Rectal smooth muscle tissue (tissue), 1 donor: Measurements from ENCODE around the gene TMEM242.

ENCODE experiments used
- H3K27ac ChIP-seq: one replicate; pipeline ENCODE4 v1.7.0; 2013; ENCODE audit warnings: low read depth, low read length, inconsistent platforms
- H3K27me3 ChIP-seq: one replicate; pipeline ENCODE4 v1.7.0; 2013; ENCODE audit warnings: low read length; ENCODE audit not compliant: control insufficient read depth, insufficient read depth
- H3K36me3 ChIP-seq: one replicate; pipeline ENCODE4 v1.7.0; 2013; ENCODE audit warnings: low read length; ENCODE audit not compliant: control insufficient read depth, insufficient read depth
- H3K4me1 ChIP-seq: one replicate; pipeline ENCODE4 v1.7.0; 2013; ENCODE audit warnings: low read length; ENCODE audit not compliant: control insufficient read depth, insufficient read depth
- H3K4me3 ChIP-seq: one replicate; pipeline ENCODE4 v1.7.0; 2013; ENCODE audit warnings: low read length
- H3K9ac ChIP-seq: one replicate; pipeline ENCODE4 v1.7.0; 2013; ENCODE audit warnings: low read length

Gene TMEM242

GRCh38 chr6:157298216-157298724 lies 25.0 kb downstream of the TMEM242 start:
- Histone ChIP-seq H3K27ac (no peak overlapping the region), H3K4me3 (no peak overlapping the region), H3K9ac (no peak overlapping the region), H3K36me3 (no peaks in the 10 kb centered on the region), H3K27me3 (no peaks in the 10 kb centered on the region), H3K4me1 (no peaks in the 10 kb centered on the region)

- no peak overlapping the region for H3K27ac ChIP-seq
- no peaks in the 10 kb centered on the region for H3K4me1 ChIP-seq
- H3K9ac ChIP-seq = no peak overlapping the region
- H3K4me3 ChIP-seq = no peak overlapping the region
- peaks cover 3% of the 10 kb centered on the region for H3K36me3 ChIP-seq
- no peaks in the 10 kb centered on the region for H3K27me3 ChIP-seq
Observed at GRCh38 chr6:157294654-157295053, 28.7 kb downstream of the TMEM242 start.

GRCh38 chr6:157293780-157294179 lies 29.5 kb downstream of the TMEM242 start:
- Histone ChIP-seq H3K4me1 (no peaks in the 10 kb centered on the region), H3K4me3 (no peak overlapping the region), H3K27me3 (no peaks in the 10 kb centered on the region), H3K9ac (no peak overlapping the region), H3K27ac (no peak overlapping the region), H3K36me3 (peaks cover 3% of the 10 kb centered on the region)

GRCh38 chr6:157292202-157292601 lies 31.1 kb downstream of the TMEM242 start:
- Histone ChIP-seq H3K9ac (no peak overlapping the region), H3K27ac (no peak overlapping the region), H3K36me3 (peaks cover 3% of the 10 kb centered on the region), H3K4me1 (no peaks in the 10 kb centered on the region), H3K27me3 (no peaks in the 10 kb centered on the region), H3K4me3 (no peak overlapping the region)

GRCh38 chr6:157291356-157291755 lies 32.0 kb downstream of the TMEM242 start:
- no peaks in the 10 kb centered on the region for H3K27me3 ChIP-seq
- no peak overlapping the region for H3K27ac ChIP-seq
- H3K4me1 ChIP-seq = no peaks in the 10 kb centered on the region

GRCh38 chr6:157290797-157291196 lies 32.5 kb downstream of the TMEM242 start:
- no peak overlapping the region for H3K27ac ChIP-seq
- peaks cover 3% of the 10 kb centered on the region for H3K36me3 ChIP-seq
- no peaks in the 10 kb centered on the region for H3K27me3 ChIP-seq
- no peak overlapping the region for H3K9ac ChIP-seq
- no peak overlapping the region for H3K4me3 ChIP-seq
- H3K4me1 ChIP-seq = no peaks in the 10 kb centered on the region

More at GRCh38 chr6:157291356-157291755, 32.0 kb downstream of the TMEM242 start:
- no peak overlapping the region for H3K4me3 ChIP-seq
- H3K9ac ChIP-seq = no peak overlapping the region
- peaks cover 3% of the 10 kb centered on the region for H3K36me3 ChIP-seq

GRCh38 chr6:157289764-157290163 lies 33.6 kb downstream of the TMEM242 start:
- Histone ChIP-seq H3K27ac (no peak overlapping the region), H3K4me3 (no peak overlapping the region), H3K9ac (no peak overlapping the region), H3K4me1 (no peaks in the 10 kb centered on the region), H3K36me3 (peaks cover 3% of the 10 kb centered on the region), H3K27me3 (no peaks in the 10 kb centered on the region)

GRCh38 chr6:157288575-157288974 lies 34.7 kb downstream of the TMEM242 start:
- Histone ChIP-seq H3K4me3 (no peak overlapping the region), H3K27me3 (no peaks in the 10 kb centered on the region), H3K36me3 (peaks cover 3% of the 10 kb centered on the region), H3K4me1 (no peaks in the 10 kb centered on the region), H3K27ac (no peak overlapping the region), H3K9ac (no peak overlapping the region)

- Histone ChIP-seq H3K9ac (no peak overlapping the region), H3K27ac (no peak overlapping the region), H3K27me3 (no peaks in the 10 kb centered on the region), H3K36me3 (peaks cover 3% of the 10 kb centered on the region), H3K4me1 (no peaks in the 10 kb centered on the region), H3K4me3 (no peak overlapping the region)
Observed at GRCh38 chr6:157287923-157288322, 35.4 kb downstream of the TMEM242 start.

GRCh38 chr6:157287247-157287850 lies 36.0 kb downstream of the TMEM242 start:
- no peak overlapping the region for H3K4me3 ChIP-seq
- H3K36me3 ChIP-seq = peaks cover 3% of the 10 kb centered on the region
- no peaks in the 10 kb centered on the region for H3K27me3 ChIP-seq
- no peak overlapping the region for H3K9ac ChIP-seq
- no peak overlapping the region for H3K27ac ChIP-seq
- H3K4me1 ChIP-seq = no peaks in the 10 kb centered on the region

- H3K27me3 ChIP-seq = no peaks in the 10 kb centered on the region
- no peaks in the 10 kb centered on the region for H3K4me1 ChIP-seq
Observed at GRCh38 chr6:157285422-157285779, 37.9 kb downstream of the TMEM242 start.

GRCh38 chr6:157284738-157285421 lies 38.4 kb downstream of the TMEM242 start:
- Histone ChIP-seq H3K9ac (no peak overlapping the region), H3K36me3 (peaks cover under 1% of the 10 kb centered on the region), H3K27me3 (no peaks in the 10 kb centered on the region), H3K4me1 (no peaks in the 10 kb centered on the region), H3K27ac (no peak overlapping the region), H3K4me3 (no peak overlapping the region)

More at GRCh38 chr6:157285422-157285779, 37.9 kb downstream of the TMEM242 start:
- peaks cover 3% of the 10 kb centered on the region for H3K36me3 ChIP-seq
- no peak overlapping the region for H3K4me3 ChIP-seq
- no peak overlapping the region for H3K27ac ChIP-seq
- no peak overlapping the region for H3K9ac ChIP-seq
